Left ventricle myocardium superior (tissue), 1 donor: ENCODE measurements around the gene FAM72D. TPM values are rescaled to one million over a fixed set of nuclear protein-coding genes. Genes with fewer than 3 reads are reported as not detected.
A peak's percentile ranks its signal among the peaks of the same experiment; 100 is the strongest.
"Not testable (repeated sequence)": the region's sequence is repeated elsewhere in the genome, so short reads cannot be mapped to it uniquely, and the experiment has no call there.

ENCODE experiments used
- ATAC-seq: fragments of 200-7000 bp; cut with Tn5 transposase; one replicate; pipeline ENCODE4 v1.9.1; 2020; ENCODE audit warnings: mild to moderate bottlenecking, moderate library complexity
- DNase-seq: peaks from one replicate; pipeline ENCODE4 v3.0.0-alpha.2; 2020
- intact Hi-C: fragments of 100-400 bp; cut with micrococcal nuclease; formaldehyde crosslinking; loops from one replicate; pipeline ENCODE4 v1.11.0; 2022
- total RNA-seq: library from RNA; stranded (reverse); fragmentation: NEBNext Ultra II Directional; extraction: Animal tissue kit (Norgen Biotek cat#: 25700); gene quantifications from one replicate; pipeline ENCODE4 v1.2.1, GENCODE V29; 2021
- donor health status: DM: no; HTN: yes; CAD: no; lungs with severe emphysema.

The FAM72D gene
- total RNA-seq, 1 donor from 2014 or later = not detected

- intact Hi-C loops = not testable (repeated sequence)
- peak; percentile 79 for ATAC-seq
- DNase-seq = peak; percentile 24
Measured at GRCh38 chr1:145128697-145129469, 33.1 kb downstream of the FAM72D start.

GRCh38 chr1:145134476-145134875 is 38.7 kb downstream of the FAM72D start:
- intact Hi-C loops, DNase-seq: not testable (repeated sequence)
- peak; percentile 54 for ATAC-seq

- intact Hi-C loops, DNase-seq, ATAC-seq: not testable (repeated sequence)
Measured at GRCh38 chr1:145140549-145140948, 44.8 kb downstream of the FAM72D start.

- ATAC-seq, intact Hi-C loops, DNase-seq: not testable (repeated sequence)
Measured at GRCh38 chr1:145144264-145144913, 48.6 kb downstream of the FAM72D start.

- peak; percentile 20 for DNase-seq
- ATAC-seq, intact Hi-C loops: not testable (repeated sequence)
Measured at GRCh38 chr1:145146308-145146707, 50.5 kb downstream of the FAM72D start.

GRCh38 chr1:145147172-145147571 is 51.4 kb downstream of the FAM72D start:
- intact Hi-C loops, DNase-seq, ATAC-seq: not testable (repeated sequence)

- DNase-seq, ATAC-seq, intact Hi-C loops: not testable (repeated sequence)
Measured at GRCh38 chr1:145155421-145155820, 59.6 kb downstream of the FAM72D start.

GRCh38 chr1:145155873-145156272 is 60.1 kb downstream of the FAM72D start:
- intact Hi-C loops, ATAC-seq, DNase-seq: not testable (repeated sequence)

GRCh38 chr1:145156891-145157610 is 61.3 kb downstream of the FAM72D start:
- intact Hi-C loops = not testable (repeated sequence)
- DNase-seq (peak; percentile 33), ATAC-seq (peak; percentile 84)

- peak; percentile 93 for ATAC-seq
- intact Hi-C loops, DNase-seq: not testable (repeated sequence)
Measured at GRCh38 chr1:145157715-145158114, 61.9 kb downstream of the FAM72D start.

GRCh38 chr1:145161046-145161752 is 65.4 kb downstream of the FAM72D start:
- DNase-seq, intact Hi-C loops: not testable (repeated sequence)
- peak; percentile 60 for ATAC-seq

Other genes starting within 250 kb of the FAM72D start
- gene SRGAP2B, start 646 bp upstream of the FAM72D start, total RNA-seq = 8.7 TPM
- not detected for gene PPIAL4D, start 146.2 kb downstream of the FAM72D start, total RNA-seq